Measurements from ENCODE around the gene SLC22A5.

The SLC22A5 gene

DNA sequence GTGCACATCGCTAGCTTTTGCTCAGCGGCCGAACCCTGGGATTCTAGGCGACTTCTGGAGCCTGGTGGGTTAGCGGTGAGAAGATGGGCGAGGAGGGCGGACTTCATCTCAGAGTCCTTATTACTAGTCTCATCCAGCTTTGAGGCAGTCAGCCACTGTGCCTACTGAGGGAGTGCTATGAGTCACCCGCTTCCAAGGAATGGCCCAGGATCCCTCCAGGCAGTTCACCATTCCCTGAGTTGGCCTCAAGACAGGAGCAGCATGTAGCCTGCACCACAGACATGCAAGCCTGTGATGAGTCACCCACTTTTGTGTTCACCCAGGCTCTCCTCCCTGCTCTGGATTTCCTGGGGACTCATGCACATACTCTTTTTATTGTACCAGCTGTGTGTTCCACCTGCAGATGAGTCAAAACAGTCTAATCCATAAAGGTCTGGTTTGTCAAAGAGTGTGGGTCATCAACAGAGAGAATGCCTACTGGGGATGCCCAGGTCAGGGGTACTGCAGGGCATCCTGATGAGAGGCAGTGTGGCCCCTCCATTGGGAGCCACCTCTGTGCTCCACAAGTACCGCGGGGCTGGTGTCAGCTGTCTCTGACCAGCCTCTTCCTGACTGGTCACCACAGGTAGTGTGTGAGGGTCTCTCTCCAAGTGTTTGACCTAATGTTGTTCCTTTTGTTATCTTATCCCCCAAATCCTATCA lies 20.2 kb downstream of the SLC22A5 start:
- H3K4me2 ChIP-seq (ENCODE audit: low read depth, low read length, poor library complexity, severe bottlenecking): no peak overlapping the region
- H3K36me3 ChIP-seq (ENCODE audit: insufficient read depth, low read length): no peaks in the 10 kb centered on the region
- no peak for TF ChIP-seq EZH2phosphoT487 (IDR thresholded peaks at IDR 0.05; ENCODE audit: borderline replicate concordance)
- TF ChIP-seq, protein P1, sequence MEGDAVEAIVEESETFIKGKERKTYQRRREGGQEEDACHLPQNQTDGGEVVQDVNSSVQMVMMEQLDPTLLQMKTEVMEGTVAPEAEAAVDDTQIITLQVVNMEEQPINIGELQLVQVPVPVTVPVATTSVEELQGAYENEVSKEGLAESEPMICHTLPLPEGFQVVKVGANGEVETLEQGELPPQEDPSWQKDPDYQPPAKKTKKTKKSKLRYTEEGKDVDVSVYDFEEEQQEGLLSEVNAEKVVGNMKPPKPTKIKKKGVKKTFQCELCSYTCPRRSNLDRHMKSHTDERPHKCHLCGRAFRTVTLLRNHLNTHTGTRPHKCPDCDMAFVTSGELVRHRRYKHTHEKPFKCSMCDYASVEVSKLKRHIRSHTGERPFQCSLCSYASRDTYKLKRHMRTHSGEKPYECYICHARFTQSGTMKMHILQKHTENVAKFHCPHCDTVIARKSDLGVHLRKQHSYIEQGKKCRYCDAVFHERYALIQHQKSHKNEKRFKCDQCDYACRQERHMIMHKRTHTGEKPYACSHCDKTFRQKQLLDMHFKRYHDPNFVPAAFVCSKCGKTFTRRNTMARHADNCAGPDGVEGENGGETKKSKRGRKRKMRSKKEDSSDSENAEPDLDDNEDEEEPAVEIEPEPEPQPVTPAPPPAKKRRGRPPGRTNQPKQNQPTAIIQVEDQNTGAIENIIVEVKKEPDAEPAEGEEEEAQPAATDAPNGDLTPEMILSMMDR (conservative IDR thresholded peaks at IDR 0.05; ENCODE audit: low read length): no peak
- no peaks in the 10 kb centered on the region for H4K20me1 ChIP-seq (ENCODE audit: insufficient read depth, low read length, poor library complexity, severe bottlenecking)
- H3F3A ChIP-seq (ENCODE audit: low read depth): no peaks in the 10 kb centered on the region
- no peaks in the 10 kb centered on the region for H3K27me3 ChIP-seq (ENCODE audit: insufficient read depth, low read length, poor library complexity, severe bottlenecking)
- H3K79me2 ChIP-seq (ENCODE audit: insufficient read depth, low read length): no peaks in the 10 kb centered on the region
- H3K9me3 ChIP-seq (ENCODE audit: insufficient read depth, low read depth, low read length): no peaks in the 10 kb centered on the region
- no peak overlapping the region for H2AFZ ChIP-seq (ENCODE audit: low read length)
- H3K4me1 ChIP-seq (ENCODE audit: insufficient read depth, low read length, poor library complexity, severe bottlenecking): peaks cover 28% of the 10 kb centered on the region
- H3K9ac ChIP-seq (ENCODE audit: low read depth, low read length, poor library complexity, severe bottlenecking): no peak overlapping the region
- no peaks in the 10 kb centered on the region for H3K9me2 ChIP-seq (replicated peaks; ENCODE audit: low read depth, low read length)
- no peak overlapping the region for H3K4me3 ChIP-seq (ENCODE audit: low read length, poor library complexity, severe bottlenecking)

DNA sequence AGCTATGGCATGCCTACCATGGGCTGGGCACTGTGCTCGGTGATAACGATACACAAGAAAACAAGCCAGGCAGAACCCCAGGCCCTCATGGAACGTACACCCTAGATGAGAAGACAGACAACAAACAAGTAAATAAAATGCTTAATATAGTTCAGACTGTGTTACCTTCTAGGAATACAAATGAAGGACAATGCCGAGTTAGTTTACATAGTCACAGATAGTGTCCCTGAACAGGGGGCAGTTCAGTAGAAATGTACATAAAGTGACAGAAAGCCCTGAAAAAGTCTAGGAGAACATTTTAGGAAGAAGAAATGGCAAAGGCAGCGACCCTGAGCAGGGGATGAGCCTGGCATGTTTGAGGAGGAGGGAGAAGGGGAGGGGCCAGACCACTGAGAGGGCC lies 21.7 kb downstream of the SLC22A5 start:
- peaks cover 30% of the 10 kb centered on the region for H3K4me1 ChIP-seq (ENCODE audit: insufficient read depth, low read length, poor library complexity, severe bottlenecking)
- no peaks in the 10 kb centered on the region for H3K36me3 ChIP-seq (ENCODE audit: insufficient read depth, low read length)
- H4K20me1 ChIP-seq (ENCODE audit: insufficient read depth, low read length, poor library complexity, severe bottlenecking): no peaks in the 10 kb centered on the region
- H3K9me3 ChIP-seq (ENCODE audit: insufficient read depth, low read depth, low read length): no peaks in the 10 kb centered on the region
- TF ChIP-seq, protein P1 (conservative IDR thresholded peaks at IDR 0.05; ENCODE audit: low read length): no peak
- TF ChIP-seq EZH2phosphoT487 (IDR thresholded peaks at IDR 0.05; ENCODE audit: borderline replicate concordance): no peak
- no peak overlapping the region for H3K9ac ChIP-seq (ENCODE audit: low read depth, low read length, poor library complexity, severe bottlenecking)
- H3K27me3 ChIP-seq (ENCODE audit: insufficient read depth, low read length, poor library complexity, severe bottlenecking): no peaks in the 10 kb centered on the region
- no peaks in the 10 kb centered on the region for H3F3A ChIP-seq (ENCODE audit: low read depth)
- H3K4me3 ChIP-seq (ENCODE audit: low read length, poor library complexity, severe bottlenecking): no peak overlapping the region
- no peak overlapping the region for H3K4me2 ChIP-seq (ENCODE audit: low read depth, low read length, poor library complexity, severe bottlenecking)
- no peaks in the 10 kb centered on the region for H3K79me2 ChIP-seq (ENCODE audit: insufficient read depth, low read length)
- no peaks in the 10 kb centered on the region for H3K9me2 ChIP-seq (replicated peaks; ENCODE audit: low read depth, low read length)
- no peak overlapping the region for H2AFZ ChIP-seq (ENCODE audit: low read length)

DNA sequence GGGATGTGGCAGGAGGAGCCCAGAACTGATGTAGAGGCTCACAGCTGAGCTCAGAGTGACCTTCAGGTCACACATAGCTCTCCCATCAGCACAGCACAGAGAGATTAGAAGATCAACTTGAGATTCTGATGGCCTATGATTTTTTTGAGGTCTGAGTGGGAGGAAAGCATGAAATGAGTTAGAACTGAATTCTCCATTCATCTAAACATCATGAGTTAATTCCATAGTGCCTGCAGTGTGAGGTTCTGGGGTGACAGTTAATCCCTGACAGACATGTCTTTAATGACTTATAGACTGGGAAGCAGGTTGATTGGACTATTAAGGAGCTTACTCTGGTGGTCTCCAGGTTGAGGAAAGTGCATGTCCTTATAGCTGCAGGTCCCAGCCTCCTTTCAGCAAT lies 22.4 kb downstream of the SLC22A5 start:
- H3K9ac ChIP-seq (ENCODE audit: low read depth, low read length, poor library complexity, severe bottlenecking): no peak overlapping the region
- no peaks in the 10 kb centered on the region for H3K27me3 ChIP-seq (ENCODE audit: insufficient read depth, low read length, poor library complexity, severe bottlenecking)
- H4K20me1 ChIP-seq (ENCODE audit: insufficient read depth, low read length, poor library complexity, severe bottlenecking): no peaks in the 10 kb centered on the region
- TF ChIP-seq, protein P1 (conservative IDR thresholded peaks at IDR 0.05; ENCODE audit: low read length): no peak
- TF ChIP-seq EZH2phosphoT487 (IDR thresholded peaks at IDR 0.05; ENCODE audit: borderline replicate concordance): no peak
- H2AFZ ChIP-seq (ENCODE audit: low read length): no peak overlapping the region
- no peaks in the 10 kb centered on the region for H3K79me2 ChIP-seq (ENCODE audit: insufficient read depth, low read length)
- H3K36me3 ChIP-seq (ENCODE audit: insufficient read depth, low read length): no peaks in the 10 kb centered on the region
- H3K9me3 ChIP-seq (ENCODE audit: insufficient read depth, low read depth, low read length): no peaks in the 10 kb centered on the region
- H3K9me2 ChIP-seq (replicated peaks; ENCODE audit: low read depth, low read length): no peaks in the 10 kb centered on the region
- H3K4me1 ChIP-seq (ENCODE audit: insufficient read depth, low read length, poor library complexity, severe bottlenecking): peaks cover 29% of the 10 kb centered on the region
- no peak overlapping the region for H3K4me3 ChIP-seq (ENCODE audit: low read length, poor library complexity, severe bottlenecking)
- H3K4me2 ChIP-seq (ENCODE audit: low read depth, low read length, poor library complexity, severe bottlenecking): no peak overlapping the region
- H3F3A ChIP-seq (ENCODE audit: low read depth): no peaks in the 10 kb centered on the region
